GM12878 (cell line): ENCODE data around the gene PCBD2. TPM values are rescaled to one million over a fixed set of nuclear protein-coding genes. Genes with fewer than 3 reads are reported as not detected.

Experiments used
- ATF7 ChIP-seq: fragments of 450-650 bp; IDR thresholded peaks from 2 replicates; pipeline ENCODE4 v1.6.1; 2016; ENCODE audit warnings: low read depth, mild to moderate bottlenecking
- CREB1 ChIP-seq: IDR thresholded peaks from 2 replicates; pipeline ENCODE4 v1.6.1; 2012; ENCODE audit warnings: low read depth, mild to moderate bottlenecking, inconsistent platforms
- GATAD2B ChIP-seq: fragments of 450-650 bp; conservative IDR thresholded peaks from 2 replicates; pipeline ENCODE4 v1.6.1; 2017; ENCODE audit warnings: low read depth, mild to moderate bottlenecking, moderate library complexity
- JUND ChIP-seq: IDR thresholded peaks from 2 replicates; pipeline ENCODE4 v1.6.1; 2012; ENCODE audit warnings: low read depth, mild to moderate bottlenecking, low read length, improper control_type of control experiment, moderate library complexity
- NFYA ChIP-seq: IDR thresholded peaks from 2 replicates; pipeline ENCODE4 v1.6.1; 2011; ENCODE audit warnings: low read depth, mild to moderate bottlenecking, low read length, improper control_type of control experiment, borderline replicate concordance
- POLR2AphosphoS2 ChIP-seq: IDR thresholded peaks from 2 replicates; pipeline ENCODE4 v1.6.1; 2011; ENCODE audit warnings: low read depth, mild to moderate bottlenecking, low read length, improper control_type of control experiment, moderate library complexity
- SP1 ChIP-seq: IDR thresholded peaks from one replicate; pipeline ENCODE4 v1.6.1; 2011; ENCODE audit warnings: low read depth, low read length
- TCF12 ChIP-seq: IDR thresholded peaks from 2 replicates; pipeline ENCODE4 v1.6.1; 2011; ENCODE audit warnings: low read depth, mild to moderate bottlenecking, low read length
- ZBTB33 ChIP-seq: fragments of 450-650 bp; IDR thresholded peaks from 2 replicates; pipeline ENCODE4 v1.6.1; 2017; ENCODE audit warnings: mild to moderate bottlenecking
- ZNF592 ChIP-seq: fragments of 450-650 bp; IDR thresholded peaks from 2 replicates; pipeline ENCODE4 v1.6.1; 2017; ENCODE audit warnings: mild to moderate bottlenecking, moderate library complexity
- polyA plus RNA-seq, 11 experiments: library from polyadenylated mRNA; depleted of rRNA in 4 of 11; unstranded in 6 of 11; stranded (reverse) in 5 of 11; fragments of >200 nt; fragmentation: Nextera tagmentation in 4 of 11; fragmentation: Illumina TruSeq in 1 of 11; extraction: Ambion mirVana in 4 of 11; extraction: Trizol in 1 of 11; gene quantifications; 1 replicate in 1 of 11; 2 replicates in 10 of 11; pipeline versions ENCODE4 v1.2.1 to v1.2.3, GENCODE V29; 2011 to 2016; ENCODE audit warnings: inconsistent platforms in 2 of 11, missing spikeins in 2 of 11, low read depth in 1 of 11
- total RNA-seq, 4 experiments: library from RNA; depleted of rRNA in 3 of 4; stranded (reverse); fragments of >200 nt in 3 of 4; fragmentation: Illumina TruSeq in 1 of 4; extraction: Trizol in 1 of 4; gene quantifications; 2 replicates each; pipeline versions ENCODE4 v1.2.1 to v1.2.3, GENCODE V29; 2013 to 2021

PCBD2 gene
- total and polyA plus RNA-seq, 10 of the 15 experiments (the other 5 are each of a cell fraction or from before 2014, with no cell fraction given) = 5.4 to 13.6 (median 6.7) TPM

GRCh38 chr5:134944630-134945029, 39.7 kb downstream of the PCBD2 start (continued):
- TF ChIP-seq ZNF592 (no peak), POLR2AphosphoS2 (no peak), ZBTB33 (no peak), TCF12 (no peak), NFYA (no peak), JUND (no peak), CREB1 (no peak), ATF7 (no peak), SP1 (no peak), GATAD2B (no peak)
